ENCODE data around the gene MRAS. TPM values are rescaled to one million over a fixed set of nuclear protein-coding genes. Genes with fewer than 3 reads are reported as not detected.

MRAS gene
- total and polyA plus RNA-seq, 2 of the 13 experiments (the other 11 are each of a cell fraction or from before 2014, with no cell fraction given) = 8.8 to 36.2 TPM

DNA sequence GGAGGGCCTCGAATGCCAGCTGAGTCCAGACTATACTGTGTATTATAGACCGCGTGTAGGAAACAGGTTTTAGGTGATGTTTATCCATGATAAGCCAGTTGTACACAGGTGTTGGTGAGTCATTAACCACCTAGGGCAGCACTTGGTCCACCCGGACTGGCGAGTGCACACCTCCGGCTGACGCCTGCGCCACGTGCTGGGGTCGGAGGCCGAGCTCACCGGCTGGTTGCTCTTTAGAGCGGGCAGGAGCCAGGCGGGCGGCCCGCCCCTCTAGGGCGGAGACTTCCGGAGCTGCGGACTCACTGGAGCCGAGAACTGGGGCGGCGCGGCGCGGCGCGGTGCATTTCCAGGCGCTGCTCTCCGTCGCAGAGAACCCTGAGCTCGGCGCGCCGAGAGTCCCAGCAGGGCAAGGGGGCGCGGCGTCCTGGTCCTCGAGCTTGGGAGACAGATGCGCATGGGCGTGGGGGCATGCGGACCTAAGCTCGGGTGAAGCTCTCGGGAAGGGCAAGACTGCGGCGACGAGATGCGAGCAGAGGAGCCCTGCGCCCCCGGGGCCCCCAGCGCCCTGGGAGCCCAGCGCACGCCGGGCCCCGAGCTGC lies 86.0 kb downstream of the MRAS start, which contains the start of gene ESYT3 (continued):
- TF ChIP-seq, protein P1, sequence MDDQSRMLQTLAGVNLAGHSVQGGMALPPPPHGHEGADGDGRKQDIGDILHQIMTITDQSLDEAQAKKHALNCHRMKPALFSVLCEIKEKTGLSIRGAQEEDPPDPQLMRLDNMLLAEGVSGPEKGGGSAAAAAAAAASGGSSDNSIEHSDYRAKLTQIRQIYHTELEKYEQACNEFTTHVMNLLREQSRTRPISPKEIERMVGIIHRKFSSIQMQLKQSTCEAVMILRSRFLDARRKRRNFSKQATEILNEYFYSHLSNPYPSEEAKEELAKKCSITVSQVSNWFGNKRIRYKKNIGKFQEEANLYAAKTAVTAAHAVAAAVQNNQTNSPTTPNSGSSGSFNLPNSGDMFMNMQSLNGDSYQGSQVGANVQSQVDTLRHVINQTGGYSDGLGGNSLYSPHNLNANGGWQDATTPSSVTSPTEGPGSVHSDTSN (CRISPR knock-in tag; IDR thresholded peaks at IDR 0.05; ENCODE audit: borderline replicate concordance) = peak; percentile 87; the same call in 1 of the 2 replicates
- TF ChIP-seq, protein P2, sequence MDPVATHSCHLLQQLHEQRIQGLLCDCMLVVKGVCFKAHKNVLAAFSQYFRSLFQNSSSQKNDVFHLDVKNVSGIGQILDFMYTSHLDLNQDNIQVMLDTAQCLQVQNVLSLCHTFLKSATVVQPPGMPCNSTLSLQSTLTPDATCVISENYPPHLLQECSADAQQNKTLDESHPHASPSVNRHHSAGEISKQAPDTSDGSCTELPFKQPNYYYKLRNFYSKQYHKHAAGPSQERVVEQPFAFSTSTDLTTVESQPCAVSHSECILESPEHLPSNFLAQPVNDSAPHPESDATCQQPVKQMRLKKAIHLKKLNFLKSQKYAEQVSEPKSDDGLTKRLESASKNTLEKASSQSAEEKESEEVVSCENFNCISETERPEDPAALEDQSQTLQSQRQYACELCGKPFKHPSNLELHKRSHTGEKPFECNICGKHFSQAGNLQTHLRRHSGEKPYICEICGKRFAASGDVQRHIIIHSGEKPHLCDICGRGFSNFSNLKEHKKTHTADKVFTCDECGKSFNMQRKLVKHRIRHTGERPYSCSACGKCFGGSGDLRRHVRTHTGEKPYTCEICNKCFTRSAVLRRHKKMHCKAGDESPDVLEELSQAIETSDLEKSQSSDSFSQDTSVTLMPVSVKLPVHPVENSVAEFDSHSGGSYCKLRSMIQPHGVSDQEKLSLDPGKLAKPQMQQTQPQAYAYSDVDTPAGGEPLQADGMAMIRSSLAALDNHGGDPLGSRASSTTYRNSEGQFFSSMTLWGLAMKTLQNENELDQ (CRISPR knock-in tag; IDR thresholded peaks at IDR 0.05; ENCODE audit: borderline replicate concordance) = no peak
- TF ChIP-seq, protein P3, sequence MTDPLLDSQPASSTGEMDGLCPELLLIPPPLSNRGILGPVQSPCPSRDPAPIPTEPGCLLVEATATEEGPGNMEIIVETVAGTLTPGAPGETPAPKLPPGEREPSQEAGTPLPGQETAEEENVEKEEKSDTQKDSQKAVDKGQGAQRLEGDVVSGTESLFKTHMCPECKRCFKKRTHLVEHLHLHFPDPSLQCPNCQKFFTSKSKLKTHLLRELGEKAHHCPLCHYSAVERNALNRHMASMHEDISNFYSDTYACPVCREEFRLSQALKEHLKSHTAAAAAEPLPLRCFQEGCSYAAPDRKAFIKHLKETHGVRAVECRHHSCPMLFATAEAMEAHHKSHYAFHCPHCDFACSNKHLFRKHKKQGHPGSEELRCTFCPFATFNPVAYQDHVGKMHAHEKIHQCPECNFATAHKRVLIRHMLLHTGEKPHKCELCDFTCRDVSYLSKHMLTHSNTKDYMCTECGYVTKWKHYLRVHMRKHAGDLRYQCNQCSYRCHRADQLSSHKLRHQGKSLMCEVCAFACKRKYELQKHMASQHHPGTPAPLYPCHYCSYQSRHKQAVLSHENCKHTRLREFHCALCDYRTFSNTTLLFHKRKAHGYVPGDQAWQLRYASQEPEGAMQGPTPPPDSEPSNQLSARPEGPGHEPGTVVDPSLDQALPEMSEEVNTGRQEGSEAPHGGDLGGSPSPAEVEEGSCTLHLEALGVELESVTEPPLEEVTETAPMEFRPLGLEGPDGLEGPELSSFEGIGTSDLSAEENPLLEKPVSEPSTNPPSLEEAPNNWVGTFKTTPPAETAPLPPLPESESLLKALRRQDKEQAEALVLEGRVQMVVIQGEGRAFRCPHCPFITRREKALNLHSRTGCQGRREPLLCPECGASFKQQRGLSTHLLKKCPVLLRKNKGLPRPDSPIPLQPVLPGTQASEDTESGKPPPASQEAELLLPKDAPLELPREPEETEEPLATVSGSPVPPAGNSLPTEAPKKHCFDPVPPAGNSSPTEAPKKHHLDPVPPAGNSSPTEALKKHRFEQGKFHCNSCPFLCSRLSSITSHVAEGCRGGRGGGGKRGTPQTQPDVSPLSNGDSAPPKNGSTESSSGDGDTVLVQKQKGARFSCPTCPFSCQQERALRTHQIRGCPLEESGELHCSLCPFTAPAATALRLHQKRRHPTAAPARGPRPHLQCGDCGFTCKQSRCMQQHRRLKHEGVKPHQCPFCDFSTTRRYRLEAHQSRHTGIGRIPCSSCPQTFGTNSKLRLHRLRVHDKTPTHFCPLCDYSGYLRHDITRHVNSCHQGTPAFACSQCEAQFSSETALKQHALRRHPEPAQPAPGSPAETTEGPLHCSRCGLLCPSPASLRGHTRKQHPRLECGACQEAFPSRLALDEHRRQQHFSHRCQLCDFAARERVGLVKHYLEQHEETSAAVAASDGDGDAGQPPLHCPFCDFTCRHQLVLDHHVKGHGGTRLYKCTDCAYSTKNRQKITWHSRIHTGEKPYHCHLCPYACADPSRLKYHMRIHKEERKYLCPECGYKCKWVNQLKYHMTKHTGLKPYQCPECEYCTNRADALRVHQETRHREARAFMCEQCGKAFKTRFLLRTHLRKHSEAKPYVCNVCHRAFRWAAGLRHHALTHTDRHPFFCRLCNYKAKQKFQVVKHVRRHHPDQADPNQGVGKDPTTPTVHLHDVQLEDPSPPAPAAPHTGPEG (CRISPR knock-in tag; IDR thresholded peaks at IDR 0.05) = peak; percentile 87
- peak; percentile 85 for TF ChIP-seq ATF7-NPFF (CRISPR knock-in tag; IDR thresholded peaks at IDR 0.05; ENCODE audit: low read depth)
- no peak for TF ChIP-seq SOX13 (IDR thresholded peaks at IDR 0.05)
- peak in 1 of 2 experiments; percentile 66; a peak in 2 of 4 replicates for TF ChIP-seq SOX13 (CRISPR knock-in tag; conservative IDR thresholded peaks at IDR 0.05 in 1 of 2, IDR thresholded peaks at IDR 0.05 in 1 of 2)
- TF ChIP-seq ZSCAN25 (CRISPR knock-in tag; IDR thresholded peaks at IDR 0.05) = peak; percentile 53
- peak; percentile 87; the same call in 1 of the 2 replicates for TF ChIP-seq ZNF552 (CRISPR knock-in tag; IDR thresholded peaks at IDR 0.05; ENCODE audit: borderline replicate concordance)
- peak; percentile 86 for TF ChIP-seq SP5 (CRISPR knock-in tag; IDR thresholded peaks at IDR 0.05; ENCODE audit: borderline replicate concordance, low read depth)
- no peak for TF ChIP-seq FOXK2 (IDR thresholded peaks at IDR 0.05)
- TF ChIP-seq RFX3 (CRISPR knock-in tag; IDR thresholded peaks at IDR 0.05) = no peak
- TF ChIP-seq, protein P4, sequence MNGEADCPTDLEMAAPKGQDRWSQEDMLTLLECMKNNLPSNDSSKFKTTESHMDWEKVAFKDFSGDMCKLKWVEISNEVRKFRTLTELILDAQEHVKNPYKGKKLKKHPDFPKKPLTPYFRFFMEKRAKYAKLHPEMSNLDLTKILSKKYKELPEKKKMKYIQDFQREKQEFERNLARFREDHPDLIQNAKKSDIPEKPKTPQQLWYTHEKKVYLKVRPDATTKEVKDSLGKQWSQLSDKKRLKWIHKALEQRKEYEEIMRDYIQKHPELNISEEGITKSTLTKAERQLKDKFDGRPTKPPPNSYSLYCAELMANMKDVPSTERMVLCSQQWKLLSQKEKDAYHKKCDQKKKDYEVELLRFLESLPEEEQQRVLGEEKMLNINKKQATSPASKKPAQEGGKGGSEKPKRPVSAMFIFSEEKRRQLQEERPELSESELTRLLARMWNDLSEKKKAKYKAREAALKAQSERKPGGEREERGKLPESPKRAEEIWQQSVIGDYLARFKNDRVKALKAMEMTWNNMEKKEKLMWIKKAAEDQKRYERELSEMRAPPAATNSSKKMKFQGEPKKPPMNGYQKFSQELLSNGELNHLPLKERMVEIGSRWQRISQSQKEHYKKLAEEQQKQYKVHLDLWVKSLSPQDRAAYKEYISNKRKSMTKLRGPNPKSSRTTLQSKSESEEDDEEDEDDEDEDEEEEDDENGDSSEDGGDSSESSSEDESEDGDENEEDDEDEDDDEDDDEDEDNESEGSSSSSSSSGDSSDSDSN (CRISPR knock-in tag; IDR thresholded peaks at IDR 0.05) = peak; percentile 93
- TF ChIP-seq BHLHE40 (IDR thresholded peaks at IDR 0.05; ENCODE audit: low read length) = peak; percentile 90
- no peak for TF ChIP-seq PRPF4 (IDR thresholded peaks at IDR 0.05; ENCODE audit: low read depth, low read length, poor library complexity, severe bottlenecking)
- peak; percentile 78; the same call in 1 of the 2 replicates for TF ChIP-seq TARDBP (CRISPR knock-in tag; IDR thresholded peaks at IDR 0.05)
- no peak for TF ChIP-seq ZMYM3 (CRISPR knock-in tag; IDR thresholded peaks at IDR 0.05)
- TF ChIP-seq THYN1 (CRISPR knock-in tag; IDR thresholded peaks at IDR 0.05; ENCODE audit: borderline replicate concordance, low read depth) = 0 out of 2 replicates have a peak, but pooled peaks have one; percentile 32
- peak; percentile 85 for TF ChIP-seq ZMYM2 (CRISPR knock-in tag; IDR thresholded peaks at IDR 0.05)
